GM19395 (cell line): ENCODE measurements around the gene OMA1.

ENCODE experiments used
- ATAC-seq: cut with Tn5 transposase; IDR thresholded peaks from one replicate; pipeline ENCODE4 v1.9.1; 2021; ENCODE audit warnings: mild to moderate bottlenecking, moderate library complexity; ENCODE audit not compliant: unreplicated experiment

OMA1 gene

GRCh38 chr1:58465176-58465575, 81.3 kb downstream of the OMA1 start:
- no peak for ATAC-seq

GRCh38 chr1:58460469-58460868, 86.1 kb downstream of the OMA1 start:
- ATAC-seq = no peak

DNA sequence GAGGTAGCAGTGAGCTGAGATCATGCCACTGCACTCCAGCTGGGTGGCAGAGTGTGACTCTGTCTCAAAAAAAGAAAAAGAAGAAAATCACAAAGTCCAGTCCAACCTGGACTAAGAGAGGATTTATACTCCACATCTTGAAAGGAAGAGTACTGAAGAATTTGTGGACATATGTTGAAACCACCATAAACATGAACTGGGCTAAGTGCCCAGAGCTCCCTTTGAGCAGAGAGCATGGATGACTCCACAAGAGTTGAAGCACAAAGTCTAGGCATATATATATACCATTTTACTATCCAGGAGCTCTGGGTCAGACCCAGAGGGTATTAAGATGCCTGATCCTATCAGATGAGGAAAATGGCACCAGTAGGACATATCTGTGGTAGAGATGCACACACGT, 86.6 kb downstream of the OMA1 start:
- no peak for ATAC-seq

GRCh38 chr1:58457023-58457635, 89.4 kb downstream of the OMA1 start:
- ATAC-seq = no peak

DNA sequence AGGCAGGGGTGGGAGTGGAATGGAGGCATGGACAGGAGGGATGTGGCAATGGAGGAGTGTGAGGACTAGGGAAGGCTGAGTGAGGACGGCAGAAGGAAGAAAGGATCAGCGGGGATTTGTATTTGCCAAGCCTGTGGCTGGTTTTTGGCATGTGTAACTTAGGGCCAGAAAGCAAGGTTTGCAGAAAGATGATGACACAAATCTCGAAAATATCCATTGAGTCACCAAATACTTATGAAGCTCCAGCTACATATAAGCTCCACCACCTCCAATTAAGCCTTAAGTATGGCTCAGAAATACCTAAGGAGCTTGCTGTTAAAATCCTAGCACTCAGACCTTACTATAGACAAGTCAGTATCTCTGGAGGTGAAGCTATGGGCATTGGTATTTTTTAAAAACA, 90.1 kb downstream of the OMA1 start:
- ATAC-seq = no peak

- no peak for ATAC-seq
Observed at GRCh38 chr1:58454807-58455206, 91.7 kb downstream of the OMA1 start.

GRCh38 chr1:58454385-58454784, 92.1 kb downstream of the OMA1 start:
- no peak for ATAC-seq

DNA sequence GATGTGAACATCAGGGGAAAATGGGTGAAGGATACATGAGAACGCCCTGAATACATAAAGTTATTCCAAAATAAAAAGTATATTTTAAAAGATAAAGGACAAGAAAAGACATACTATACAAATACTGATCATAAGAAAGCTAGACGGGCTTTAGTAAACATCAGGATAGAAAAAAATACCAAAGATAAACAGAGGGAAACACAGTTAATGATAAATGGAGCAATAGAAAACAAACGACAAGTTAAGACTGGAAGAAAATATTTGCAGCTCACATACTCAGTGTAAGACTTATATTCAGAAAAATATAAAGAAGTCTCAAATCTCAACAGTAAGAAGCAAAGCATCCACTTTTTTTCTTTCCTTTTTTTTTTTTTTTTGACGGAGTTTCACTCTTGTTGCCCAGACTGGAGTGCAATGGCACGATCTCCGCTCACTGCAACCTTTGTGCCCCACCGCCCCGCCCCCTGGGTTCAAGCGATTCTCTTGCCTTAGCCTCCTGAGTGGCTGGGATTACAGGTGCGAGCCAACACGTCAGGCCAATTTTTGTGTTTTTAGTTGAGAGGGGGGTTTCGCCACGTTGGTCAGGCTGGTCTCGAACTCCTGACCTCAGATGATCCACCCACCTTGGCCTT, 94.8 kb downstream of the OMA1 start:
- no peak for ATAC-seq

GRCh38 chr1:58447886-58448285, 98.6 kb downstream of the OMA1 start:
- no peak for ATAC-seq

GRCh38 chr1:58447042-58447441, 99.5 kb downstream of the OMA1 start:
- no peak for ATAC-seq

DNA sequence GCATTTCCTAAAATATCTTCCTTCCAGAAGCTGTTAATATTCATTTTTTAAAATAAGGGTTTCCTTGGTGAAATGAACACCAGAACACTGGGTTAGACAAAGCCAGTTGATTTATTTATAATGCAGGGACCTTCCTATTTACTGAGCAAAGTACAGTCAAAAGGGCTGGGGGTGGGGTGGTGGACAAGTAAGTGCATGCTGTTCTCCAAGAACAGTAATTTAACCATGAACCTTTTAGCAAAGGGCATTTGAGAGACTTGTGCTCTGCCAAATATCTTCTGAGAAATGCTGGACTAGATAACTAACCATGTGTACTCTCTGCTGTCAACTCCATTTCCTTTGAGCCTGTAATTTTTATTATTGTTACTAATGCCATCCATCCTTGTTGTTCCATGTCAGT, 100.2 kb downstream of the OMA1 start:
- no peak for ATAC-seq

DNA sequence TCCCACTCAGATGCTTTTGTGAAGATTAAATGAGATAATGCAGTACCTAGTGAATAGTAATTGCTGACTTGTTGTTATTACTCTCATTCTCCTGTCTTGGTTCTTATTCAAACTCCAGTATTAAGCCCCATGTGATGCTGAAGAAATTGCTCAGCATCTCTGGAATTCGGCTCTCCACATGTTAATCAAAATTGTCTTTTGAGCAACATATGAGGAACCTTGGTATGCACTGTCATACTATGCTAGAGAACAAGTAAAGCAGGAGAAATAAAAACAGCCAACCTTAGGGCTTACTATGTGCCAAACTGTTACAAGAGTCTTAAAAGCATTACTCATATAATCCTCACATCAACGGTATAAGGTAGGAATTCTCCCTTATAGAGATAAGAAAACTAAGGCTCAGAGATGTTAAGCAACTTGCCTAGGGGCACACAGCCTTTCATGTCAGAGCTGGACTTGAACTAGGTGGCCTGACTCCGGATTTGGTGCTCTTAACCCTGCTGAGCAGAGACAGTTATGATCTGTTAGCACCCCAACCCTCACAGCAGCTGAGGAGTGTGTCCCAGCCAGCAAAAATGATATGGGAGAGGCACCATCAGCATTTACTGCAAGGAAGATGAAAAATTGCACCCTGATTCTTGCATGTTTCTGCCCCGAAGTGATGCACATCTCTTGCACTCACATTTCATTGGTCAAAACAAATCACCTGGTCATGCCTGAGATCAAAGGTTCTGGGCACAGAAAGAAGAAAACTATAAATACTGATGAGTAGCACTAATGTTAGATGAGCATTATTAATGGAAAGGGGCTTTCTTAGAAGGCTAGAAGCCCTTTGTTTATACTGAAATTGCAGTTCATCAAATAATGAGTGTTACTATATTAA, 102.3 kb downstream of the OMA1 start:
- no peak for ATAC-seq

- ATAC-seq = no peak
Observed at GRCh38 chr1:58442114-58442513, 104.4 kb downstream of the OMA1 start.

DNA sequence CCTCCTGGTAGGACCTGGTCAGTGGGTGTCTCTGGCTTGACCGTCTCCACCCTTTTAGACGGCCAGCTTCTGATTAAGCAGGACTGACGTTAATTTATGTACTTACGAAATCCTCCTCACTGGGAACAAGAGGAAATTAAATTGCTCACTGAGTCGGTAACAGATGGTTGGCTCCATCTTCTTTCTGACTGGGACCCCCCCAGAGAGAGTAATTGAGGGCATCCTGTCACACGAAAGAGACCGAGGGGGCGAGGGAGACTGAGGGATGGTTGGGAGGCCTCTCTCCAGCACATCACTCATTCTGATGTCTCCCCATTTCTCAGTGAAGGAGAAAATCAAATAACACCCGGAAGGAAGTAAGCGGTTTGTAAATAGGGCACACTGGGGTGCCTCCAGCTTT, 104.8 kb downstream of the OMA1 start:
- no peak for ATAC-seq

GRCh38 chr1:58440696-58441095, 105.8 kb downstream of the OMA1 start:
- ATAC-seq = no peak

DNA sequence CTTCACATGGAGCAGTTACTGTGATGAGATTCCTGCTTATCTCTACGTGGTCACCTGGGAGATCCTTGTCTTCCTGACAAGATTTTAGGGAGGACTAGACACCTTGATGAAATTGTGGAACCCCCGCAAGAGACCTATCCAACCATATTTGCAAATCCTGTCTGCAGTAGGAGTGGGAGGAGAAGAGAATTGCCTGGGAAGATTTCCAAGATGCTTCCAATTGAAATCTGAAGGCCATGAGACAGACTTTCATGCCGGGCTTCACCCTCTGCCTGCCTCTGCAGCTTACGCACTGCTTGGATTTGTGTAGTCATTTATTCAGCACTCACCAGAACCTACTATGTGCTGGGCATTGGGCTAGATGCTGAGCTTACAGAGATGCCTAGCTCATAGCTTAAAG, 106.6 kb downstream of the OMA1 start:
- no peak for ATAC-seq

- ATAC-seq = no peak
Observed at GRCh38 chr1:58438468-58438867, 108.1 kb downstream of the OMA1 start.

DNA sequence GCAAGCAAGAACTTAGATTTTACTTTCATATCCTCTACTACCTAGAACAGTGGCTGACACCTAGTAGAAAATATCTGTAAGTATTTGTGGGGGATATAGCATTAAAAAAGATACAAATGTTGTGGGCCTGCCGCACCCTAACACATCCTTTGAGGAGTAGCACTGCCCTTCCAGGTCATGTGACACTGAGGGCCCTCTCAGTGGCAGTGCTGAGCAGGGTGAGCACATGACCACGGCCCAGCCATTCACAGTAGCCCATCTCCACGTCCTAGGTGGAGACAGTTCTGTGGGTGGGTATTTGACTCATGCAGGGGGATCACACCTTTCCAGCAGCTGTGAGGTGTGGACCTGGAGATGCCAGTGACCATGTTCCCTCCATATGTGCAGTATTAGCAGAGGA, 108.9 kb downstream of the OMA1 start:
- ATAC-seq = no peak

- no peak for ATAC-seq
Observed at GRCh38 chr1:58436615-58437297, 109.8 kb downstream of the OMA1 start.

DNA sequence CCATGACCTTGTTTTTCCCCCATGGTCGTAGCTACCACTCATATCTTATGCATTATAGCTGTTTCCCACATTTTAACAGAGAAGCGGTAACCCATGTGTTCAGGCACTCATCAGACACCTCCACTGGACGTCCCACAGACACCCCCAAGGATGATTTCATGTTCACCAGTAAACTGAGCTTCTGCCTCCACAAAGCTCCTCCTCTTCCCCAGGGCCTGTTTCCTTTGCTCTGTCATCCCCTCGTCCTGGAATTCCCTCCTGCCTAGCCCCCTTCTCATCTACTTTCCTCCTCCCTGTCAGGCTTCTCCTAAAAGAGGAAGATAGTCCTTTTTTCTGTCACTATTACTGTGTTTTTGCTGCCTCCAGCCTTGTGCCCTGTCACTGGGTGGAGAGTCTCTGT, 111.2 kb downstream of the OMA1 start:
- ATAC-seq = no peak

- no peak for ATAC-seq
Observed at GRCh38 chr1:58434607-58435006, 111.9 kb downstream of the OMA1 start.

DNA sequence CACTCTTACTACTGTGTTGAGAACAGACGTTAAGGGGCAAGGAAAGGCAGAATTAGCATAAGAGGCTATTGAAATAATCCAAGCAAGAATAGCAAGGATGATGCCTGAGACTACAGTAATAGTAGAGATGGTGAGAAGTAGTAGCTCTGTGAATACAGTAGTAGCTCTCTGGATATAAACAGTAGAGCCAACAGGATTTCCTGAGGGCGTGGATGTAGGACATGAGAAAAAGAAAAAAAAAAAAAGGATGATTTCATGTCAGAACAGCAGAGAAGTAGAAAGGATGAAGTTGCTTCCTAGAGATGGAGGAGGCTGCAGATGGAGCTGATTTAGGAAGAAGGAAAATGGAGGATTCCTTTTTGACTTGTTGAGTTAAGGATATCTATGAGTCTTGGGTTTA, 112.3 kb downstream of the OMA1 start:
- no peak for ATAC-seq
